ENCODE measurements around the gene TPST1.

DNA sequence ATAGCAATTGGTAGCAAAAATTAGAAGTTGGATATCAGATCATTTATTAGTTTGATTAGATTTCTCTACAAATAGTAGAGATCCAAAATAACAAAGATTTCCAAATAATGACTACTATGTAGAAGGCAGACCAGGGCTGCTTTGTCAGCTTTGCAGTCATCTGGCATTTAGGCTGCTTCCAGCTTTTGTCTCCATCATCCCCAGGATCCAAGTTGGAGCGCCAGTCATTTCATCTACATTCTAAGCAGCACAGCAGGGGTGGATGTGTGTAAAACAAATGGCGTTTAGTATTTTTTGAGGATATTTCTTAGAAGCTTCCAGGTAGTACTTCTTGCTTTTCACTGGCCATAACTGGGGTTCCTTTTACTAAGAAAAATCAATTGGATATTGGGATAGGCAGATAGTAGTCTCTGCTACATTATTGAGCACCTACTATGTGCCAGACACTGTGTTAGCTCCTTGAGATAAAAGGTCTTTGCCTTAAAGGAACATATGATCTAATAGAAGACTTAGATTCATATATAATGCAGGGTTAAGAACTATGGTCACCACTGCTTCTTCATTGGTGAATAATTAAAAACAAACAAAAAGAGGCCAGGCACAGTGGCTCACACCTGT, 41.5 kb downstream of the TPST1 start:
- TF ChIP-seq, protein P1, sequence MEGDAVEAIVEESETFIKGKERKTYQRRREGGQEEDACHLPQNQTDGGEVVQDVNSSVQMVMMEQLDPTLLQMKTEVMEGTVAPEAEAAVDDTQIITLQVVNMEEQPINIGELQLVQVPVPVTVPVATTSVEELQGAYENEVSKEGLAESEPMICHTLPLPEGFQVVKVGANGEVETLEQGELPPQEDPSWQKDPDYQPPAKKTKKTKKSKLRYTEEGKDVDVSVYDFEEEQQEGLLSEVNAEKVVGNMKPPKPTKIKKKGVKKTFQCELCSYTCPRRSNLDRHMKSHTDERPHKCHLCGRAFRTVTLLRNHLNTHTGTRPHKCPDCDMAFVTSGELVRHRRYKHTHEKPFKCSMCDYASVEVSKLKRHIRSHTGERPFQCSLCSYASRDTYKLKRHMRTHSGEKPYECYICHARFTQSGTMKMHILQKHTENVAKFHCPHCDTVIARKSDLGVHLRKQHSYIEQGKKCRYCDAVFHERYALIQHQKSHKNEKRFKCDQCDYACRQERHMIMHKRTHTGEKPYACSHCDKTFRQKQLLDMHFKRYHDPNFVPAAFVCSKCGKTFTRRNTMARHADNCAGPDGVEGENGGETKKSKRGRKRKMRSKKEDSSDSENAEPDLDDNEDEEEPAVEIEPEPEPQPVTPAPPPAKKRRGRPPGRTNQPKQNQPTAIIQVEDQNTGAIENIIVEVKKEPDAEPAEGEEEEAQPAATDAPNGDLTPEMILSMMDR (IDR thresholded peaks at IDR 0.05; ENCODE audit: low read depth, low read length): no peak
- no peak for TF ChIP-seq EZH2phosphoT487 (IDR thresholded peaks at IDR 0.05; ENCODE audit: low read depth)
